NCI-H1436 treated with DMSO at 0.1 percent for 48 hours (cell line): ENCODE data around the gene PRKCE.

Experiments used
- DNase-seq: peaks from one replicate; lab custom pipeline; 2025; lab: John Stamatoyannopoulos, UW

The PRKCE gene

DNA sequence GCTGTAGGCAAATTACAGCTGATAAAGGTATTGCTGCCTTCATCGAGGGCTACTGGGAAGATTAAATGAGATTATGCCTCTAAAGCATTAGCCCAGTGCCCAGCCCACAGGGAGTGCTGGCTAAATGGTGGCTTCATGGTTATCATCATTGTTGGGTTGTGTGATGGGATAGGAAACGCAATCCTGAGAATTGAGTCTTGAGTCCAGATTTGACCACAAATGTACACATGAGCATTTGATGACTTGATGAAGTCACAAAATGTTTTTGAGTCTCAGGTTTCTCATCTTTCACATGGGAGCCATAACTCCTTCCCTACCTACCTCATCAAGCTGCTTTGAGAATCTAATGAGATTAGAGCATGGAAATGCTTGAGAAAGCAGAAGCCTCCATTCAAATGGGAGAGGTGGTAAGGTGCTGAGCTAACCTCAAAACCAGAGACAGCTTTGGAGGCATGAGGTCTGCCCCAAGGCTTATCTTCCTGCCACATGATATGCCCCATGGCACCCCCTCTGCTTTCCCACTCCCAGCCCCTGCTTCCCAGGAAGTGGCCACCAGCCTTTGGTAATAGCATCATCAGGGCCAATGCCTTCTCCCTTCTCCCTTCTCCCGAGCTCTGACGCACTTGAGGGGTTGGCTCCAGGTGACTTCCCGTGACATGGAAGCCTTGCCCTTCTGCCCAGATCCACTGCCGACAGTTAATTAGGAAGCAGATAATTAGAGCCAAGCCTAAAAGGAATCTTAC lies 496.3 kb downstream of the PRKCE start:
- DNase-seq, result no peak

DNA sequence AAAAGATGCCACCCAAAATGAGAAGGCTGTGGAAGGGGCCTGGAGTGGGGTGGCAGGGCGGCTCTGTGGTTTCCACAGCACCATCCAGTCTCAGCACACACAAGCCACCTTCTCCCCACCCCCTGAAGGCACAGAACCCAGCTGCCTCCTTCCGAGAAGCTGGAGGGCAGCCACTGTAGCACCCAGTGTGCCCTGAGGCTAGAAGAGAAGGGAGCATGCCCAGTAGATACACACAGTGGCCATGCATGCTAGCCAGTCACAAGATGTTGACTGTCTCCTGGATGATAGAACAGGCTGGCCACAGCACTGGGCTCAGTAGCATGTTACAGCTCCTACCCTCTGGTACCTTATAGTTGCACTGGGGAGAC lies 496.9 kb downstream of the PRKCE start:
- DNase-seq, result no peak

GRCh38 chr2:46150445-46150955 lies 499.0 kb downstream of the PRKCE start:
- DNase-seq, result no peak

DNA sequence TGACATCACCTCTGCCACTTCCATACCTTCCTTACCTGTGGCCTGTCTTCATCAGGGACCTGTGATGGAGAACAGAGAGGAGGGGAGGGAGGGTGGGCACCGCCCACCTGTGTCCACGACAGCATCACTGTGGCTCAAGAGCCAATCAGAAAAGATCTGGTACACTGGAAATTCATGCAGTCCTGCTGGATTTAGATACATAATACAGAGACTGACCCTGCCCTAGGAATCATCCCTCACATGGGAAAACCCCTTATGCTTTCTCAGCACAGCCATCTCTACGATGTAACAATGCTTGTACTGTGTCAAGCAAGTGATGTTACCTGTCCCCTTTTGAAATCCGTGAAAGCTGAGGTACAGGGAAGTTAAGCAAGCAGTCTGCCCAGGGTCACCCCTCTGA lies 500.1 kb downstream of the PRKCE start:
- DNase-seq, result no peak

- DNase-seq, result no peak
Measured at GRCh38 chr2:46153996-46154753, 502.7 kb downstream of the PRKCE start.

DNA sequence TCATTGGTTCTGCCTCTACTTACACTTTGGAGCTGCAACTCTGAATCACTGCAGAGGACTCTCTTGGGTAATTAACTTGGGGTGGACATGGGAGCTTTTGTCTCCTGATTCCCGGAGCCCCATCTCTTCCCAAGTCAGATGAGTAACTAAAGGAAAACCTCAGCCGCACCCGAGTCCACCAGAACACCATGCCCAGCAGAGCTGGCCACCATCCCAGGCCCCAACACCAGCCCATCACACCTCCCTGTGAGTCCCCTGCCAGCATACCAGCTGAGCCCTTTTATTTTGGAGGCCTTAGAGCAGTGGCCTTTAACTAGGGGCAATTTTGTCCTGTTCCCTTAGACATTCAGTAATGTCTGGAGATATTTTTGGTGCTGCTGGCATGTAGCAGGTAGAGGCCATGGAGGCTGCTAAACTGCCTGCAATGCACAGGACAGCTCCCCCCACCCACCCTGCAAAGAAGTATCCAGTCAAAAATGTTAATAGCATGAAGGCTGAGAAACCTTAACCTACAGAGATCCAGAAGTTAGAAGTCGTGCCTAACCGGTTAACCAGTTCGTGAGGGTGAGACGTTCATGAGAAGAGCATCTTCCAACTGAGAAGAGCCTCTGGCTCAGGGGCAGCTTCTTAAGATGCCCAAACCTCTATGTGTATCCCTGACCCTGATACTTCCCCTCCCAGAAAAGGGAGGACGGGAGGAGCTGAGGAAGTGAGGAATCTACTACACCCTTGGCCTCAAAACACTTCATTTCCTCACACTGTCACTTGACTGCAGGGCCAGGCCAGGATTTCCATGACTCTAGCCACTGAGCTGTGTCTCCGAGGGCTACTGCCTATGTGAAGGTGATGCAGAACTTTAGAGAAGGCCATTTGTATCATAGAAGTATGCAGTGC lies 505.8 kb downstream of the PRKCE start:
- no peak for DNase-seq

- no peak for DNase-seq
Measured at GRCh38 chr2:46157966-46158310, 506.5 kb downstream of the PRKCE start.

DNA sequence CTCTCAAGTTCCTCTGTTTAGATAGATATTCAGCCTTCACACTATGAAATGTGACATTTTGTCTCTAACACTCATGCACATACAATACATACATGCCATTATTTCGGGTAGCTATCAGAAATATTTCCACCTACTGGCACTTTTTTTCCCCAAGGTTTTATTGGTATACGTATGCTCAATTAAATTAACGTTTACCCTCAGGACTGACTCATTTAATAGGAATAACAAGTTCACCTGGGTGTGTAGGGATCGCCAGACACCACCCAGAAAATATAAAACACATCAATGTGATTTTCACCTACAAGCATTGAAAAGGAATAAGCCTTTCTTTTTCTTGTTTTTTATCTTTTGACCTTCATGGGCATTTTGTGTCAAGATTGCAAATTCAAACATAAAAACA lies 507.2 kb downstream of the PRKCE start:
- DNase-seq, result no peak

DNA sequence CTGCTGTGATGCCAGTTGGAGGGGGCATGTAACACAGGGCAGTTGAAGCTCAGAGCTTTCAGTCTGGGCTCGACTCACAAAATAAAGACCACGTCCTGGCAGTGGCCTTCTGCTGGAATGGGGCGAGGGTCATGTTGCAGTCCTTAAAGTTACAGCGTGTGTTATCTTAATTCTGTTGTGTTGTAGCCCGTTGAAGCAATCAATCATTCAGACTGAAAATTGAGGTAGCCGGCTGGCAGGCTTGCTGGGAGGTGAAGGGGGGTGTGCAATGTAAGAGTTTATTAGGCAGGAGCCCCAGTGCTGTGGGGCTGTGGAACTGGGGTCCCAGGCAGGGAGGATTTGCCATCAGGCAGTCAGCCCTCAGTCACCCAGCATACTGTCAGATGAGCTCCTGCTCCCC lies 508.9 kb downstream of the PRKCE start:
- no peak for DNase-seq

GRCh38 chr2:46161315-46161714 lies 509.8 kb downstream of the PRKCE start:
- no peak for DNase-seq

DNA sequence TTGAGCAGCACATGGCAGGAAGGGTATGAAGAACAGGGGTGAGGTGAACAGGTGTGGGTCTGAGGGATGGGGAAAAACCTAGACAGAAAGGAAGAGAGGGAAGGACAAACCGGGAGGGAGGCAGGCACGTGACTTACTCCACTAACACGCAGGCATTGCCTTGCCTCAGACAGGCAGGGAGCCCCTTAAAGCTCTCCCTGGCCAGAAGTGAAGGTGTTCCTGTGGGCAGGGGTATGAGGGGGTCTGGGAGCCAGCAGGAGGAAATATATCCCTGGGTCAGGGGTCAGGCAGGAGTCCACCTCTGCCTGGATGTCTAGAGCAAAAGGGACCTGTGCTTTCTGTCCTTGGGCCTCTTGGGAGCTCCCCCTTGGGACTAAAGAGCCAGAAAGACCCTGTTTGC lies 510.4 kb downstream of the PRKCE start:
- DNase-seq, result no peak

- no peak for DNase-seq
Measured at GRCh38 chr2:46162329-46163097, 511.0 kb downstream of the PRKCE start.

GRCh38 chr2:46163098-46163430 lies 511.6 kb downstream of the PRKCE start:
- DNase-seq, result no peak

DNA sequence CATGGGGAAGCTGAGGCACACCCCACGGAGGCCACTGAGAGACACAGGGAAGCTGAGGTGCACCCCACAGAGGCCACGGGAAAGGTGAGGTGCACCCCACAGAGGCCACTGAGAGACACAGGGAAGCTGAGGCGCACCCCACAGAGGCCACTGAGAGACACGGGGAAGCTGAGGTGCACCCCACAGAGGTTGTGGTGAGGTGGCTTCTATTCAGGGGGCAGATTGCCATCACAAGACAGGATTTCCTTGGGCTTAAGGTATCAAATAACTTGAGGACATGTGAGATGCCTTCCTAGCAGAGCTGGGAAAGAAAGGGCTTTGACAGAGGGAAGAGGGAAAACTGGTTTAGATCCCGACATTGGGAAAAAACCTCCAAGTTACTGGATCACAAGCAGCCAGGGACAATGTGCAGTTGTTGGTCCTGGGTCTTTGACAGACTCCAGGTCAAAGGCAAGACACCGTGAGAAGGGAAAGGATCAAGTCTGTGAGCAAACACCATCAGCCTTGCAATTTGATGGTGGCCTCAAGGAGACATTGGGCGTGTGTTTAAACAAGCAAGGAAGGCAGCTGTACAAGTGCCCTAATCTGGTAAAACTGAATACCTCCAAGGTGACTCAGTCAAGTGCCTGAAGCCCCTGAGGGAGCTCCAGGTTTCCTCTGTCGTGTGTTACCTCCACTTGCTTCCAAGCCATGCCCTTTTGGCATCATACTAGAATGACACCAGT lies 512.5 kb downstream of the PRKCE start:
- DNase-seq, result no peak

DNA sequence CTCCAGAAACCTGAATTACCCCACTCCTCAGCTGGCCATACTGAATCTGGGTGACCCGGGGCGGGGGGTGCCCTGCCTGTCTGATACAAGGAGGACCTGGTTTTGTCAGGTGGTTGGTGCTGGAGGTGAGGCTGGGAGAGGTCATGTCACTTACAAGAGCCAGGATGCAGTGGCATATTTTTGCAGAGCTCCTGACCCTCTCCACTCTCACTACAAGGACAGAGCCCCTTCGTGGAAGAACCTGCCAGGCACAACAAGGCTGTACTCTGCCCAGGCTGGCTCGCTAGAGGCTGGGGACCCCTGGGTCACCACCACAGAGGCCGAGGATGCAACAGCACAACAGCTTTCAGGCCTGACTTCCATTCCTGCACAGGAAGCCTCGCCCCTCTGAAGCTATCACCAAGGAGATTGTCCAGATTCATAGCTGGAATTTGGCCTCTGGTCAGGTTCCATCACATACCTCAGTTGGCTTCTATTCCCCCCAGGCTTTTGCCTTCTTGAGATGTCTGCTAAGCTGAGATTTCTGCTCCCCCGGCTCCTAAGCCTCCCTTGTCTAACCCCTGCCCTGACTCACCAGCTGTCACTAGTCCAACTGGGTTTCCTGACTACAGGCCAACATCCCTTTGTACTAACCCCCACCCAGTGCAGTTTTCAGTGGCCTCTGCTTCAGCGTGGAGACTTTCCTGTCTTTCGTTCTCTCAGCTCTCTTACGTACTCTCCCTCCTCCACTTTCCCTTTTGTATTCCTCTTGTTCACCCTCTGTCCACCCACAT lies 513.2 kb downstream of the PRKCE start:
- no peak for DNase-seq

DNA sequence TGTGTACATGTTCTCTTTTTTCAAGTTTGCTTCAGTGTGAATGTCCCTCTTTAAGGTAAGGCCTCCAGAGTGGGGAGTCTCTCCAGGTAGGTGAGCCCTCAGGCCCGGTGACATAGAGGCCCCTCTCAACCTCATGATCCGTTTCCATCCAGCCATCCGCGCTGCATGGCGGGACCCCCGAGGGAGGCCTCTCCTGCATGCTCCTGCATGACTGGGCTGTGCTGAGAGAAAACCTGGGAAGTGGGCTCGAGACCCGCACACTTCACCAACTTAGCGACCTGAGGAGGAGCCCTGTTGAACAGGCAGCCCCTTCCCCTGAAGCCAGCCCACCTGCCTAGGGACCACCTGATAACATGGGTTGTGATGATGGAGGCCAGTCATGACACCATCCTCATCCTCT lies 514.4 kb downstream of the PRKCE start:
- DNase-seq, result no peak

DNA sequence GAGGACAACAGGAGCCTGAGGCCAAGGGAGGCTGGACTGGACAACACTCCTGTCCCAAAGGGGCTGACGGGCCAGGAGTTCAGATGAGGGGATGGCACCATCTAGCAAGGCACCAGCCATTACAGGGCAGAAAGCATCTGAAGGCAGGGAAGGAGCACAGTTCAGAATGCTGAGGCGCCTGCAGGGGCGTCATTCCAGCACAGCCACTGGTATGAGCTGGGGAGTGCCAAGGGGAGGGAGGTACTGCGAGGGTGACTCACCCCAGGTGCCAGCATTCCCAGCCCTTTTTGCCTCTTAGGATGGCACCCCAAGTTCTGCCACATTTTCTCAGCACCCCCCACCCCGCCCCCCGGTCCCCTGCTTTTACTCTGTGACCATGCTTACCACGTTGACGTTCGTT lies 515.9 kb downstream of the PRKCE start:
- no peak for DNase-seq

DNA sequence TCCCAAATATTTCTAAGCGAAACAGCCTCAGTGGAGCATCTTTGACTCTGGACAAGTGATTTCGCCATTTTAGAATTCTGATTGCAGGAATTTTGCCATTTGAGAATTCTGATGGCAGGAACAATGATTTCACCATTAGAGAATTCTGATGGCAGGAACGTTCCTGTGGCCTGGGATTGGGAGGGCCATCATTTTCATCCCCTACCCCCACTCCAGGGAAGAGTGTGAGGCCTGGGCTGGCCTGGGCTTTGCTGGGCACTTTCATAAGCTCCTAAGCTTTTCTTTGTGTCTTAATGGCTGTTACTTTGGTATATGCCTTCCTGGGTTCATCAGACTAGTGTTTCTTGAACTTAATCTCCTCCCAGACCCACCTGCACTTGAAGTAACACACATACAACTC lies 516.4 kb downstream of the PRKCE start:
- no peak for DNase-seq

DNA sequence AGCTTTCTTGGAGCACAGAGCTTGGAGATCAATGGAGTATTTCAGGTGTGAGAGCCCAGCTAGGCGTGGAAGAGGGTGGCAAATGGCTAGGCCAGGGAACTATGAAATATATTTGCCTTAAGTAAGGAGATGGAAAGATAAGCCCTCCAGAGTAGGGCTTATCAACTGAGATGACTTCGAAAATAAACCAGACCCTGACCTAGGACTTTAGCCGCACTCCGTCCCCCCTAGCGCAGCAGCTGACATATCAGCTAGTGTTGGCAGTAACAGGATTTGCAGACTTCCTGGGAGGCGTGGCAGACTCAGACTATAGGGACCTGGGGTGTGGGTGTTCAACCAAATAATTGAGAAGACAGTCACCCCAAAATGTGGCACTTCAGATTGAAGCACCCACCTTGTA lies 518.0 kb downstream of the PRKCE start:
- no peak for DNase-seq

DNA sequence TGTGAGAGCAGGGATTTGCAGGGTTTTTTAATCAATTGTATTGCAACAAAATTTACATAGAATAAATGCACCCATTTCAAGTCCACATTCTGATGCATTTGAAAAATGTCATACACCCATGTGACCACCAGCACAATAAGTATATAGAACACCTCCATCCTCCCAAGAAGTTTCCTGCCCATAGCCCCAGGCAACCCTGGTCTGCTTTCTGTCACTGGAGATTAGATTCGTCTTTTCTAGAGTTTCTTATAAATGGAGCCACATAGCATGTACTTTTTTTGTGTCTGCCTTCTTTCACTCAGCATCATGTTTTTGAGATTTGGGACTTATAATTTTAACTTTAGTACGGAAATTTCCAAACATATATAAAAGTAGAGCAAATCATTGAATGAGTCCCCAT lies 518.6 kb downstream of the PRKCE start:
- DNase-seq, result no peak
